Endothelial cell of umbilical vein (primary cell): ENCODE measurements around the gene UNC50. TPM values are rescaled to one million over a fixed set of nuclear protein-coding genes. Genes with fewer than 3 reads are reported as not detected.

Source experiments
- BruUV-seq: library from RNA; stranded (reverse); fragments of 400-500 nt; replicated peaks from 2 replicates; lab custom pipeline; 2021; lab: Mats Ljungman, UMichigan
- CTCF ChIA-PET: fragments of 300-600, 350-600 bp; sonication (Branson Sonifier 250); formaldehyde crosslinking; loops from one replicate; lab custom pipeline; 2021; ENCODE audit warnings: antibody characterized with exemption, inconsistent platforms; lab: Charles Lee
- POLR2A ChIA-PET: fragments of 300-600, 350-600 bp; sonication (Branson Sonifier 250); formaldehyde crosslinking; loops from one replicate; lab custom pipeline; 2021; ENCODE audit warnings: antibody characterized with exemption, inconsistent platforms; lab: Charles Lee
- DNase-seq: peaks from one replicate; pipeline ENCODE4 v3.0.0-alpha.2; 2011; ENCODE audit warnings: low read depth, low spot score
- FAIRE-seq: peaks from 2 replicates; lab custom pipeline; 2011; peaks lifted over from hg19 to GRCh38; lab: Jason Lieb, UNC
- H2AFZ ChIP-seq: 2 replicates; pipeline ENCODE4 v1.6.0; 2012; ENCODE audit warnings: low read depth, low read length, control low read depth, inconsistent platforms
- H3K27ac ChIP-seq: 2 replicates; pipeline ENCODE4 v1.5.1; 2011; ENCODE audit warnings: low read depth, mild to moderate bottlenecking, control low read depth, low read length, moderate library complexity; ENCODE audit not compliant: insufficient read depth
- H3K27me3 ChIP-seq, 2 experiments: 2 replicates each; pipeline versions ENCODE4 v1.6.0 to v1.6.1; 2011; ENCODE audit warnings: low read length in 2 of 2, mixed read lengths in 1 of 2; ENCODE audit not compliant: control insufficient read depth in 2 of 2, insufficient read depth in 2 of 2
- H3K36me3 ChIP-seq, 2 experiments: 2 replicates in 1 of 2; 3 replicates in 1 of 2; pipeline ENCODE4 v1.5.1; 2011; ENCODE audit warnings: low read length in 2 of 2, mild to moderate bottlenecking in 1 of 2, moderate library complexity in 1 of 2; ENCODE audit not compliant: control insufficient read depth in 2 of 2, insufficient read depth in 2 of 2; ENCODE audit errors: extremely low read depth in 1 of 2
- H3K4me1 ChIP-seq: 3 replicates; pipeline ENCODE4 v1.5.1; 2011; ENCODE audit warnings: mild to moderate bottlenecking, low read length; ENCODE audit not compliant: control insufficient read depth, insufficient read depth; ENCODE audit errors: extremely low read depth
- H3K4me2 ChIP-seq: 2 replicates; pipeline ENCODE4 v1.6.1; 2011; ENCODE audit warnings: low read length, control low read depth, mixed read lengths; ENCODE audit not compliant: insufficient read depth
- H3K4me3 ChIP-seq, 3 experiments: fragments of 200-600 bp in 1 of 3; sonication (generic), shearing (Covaris generic) in 1 of 3; replicated peaks in 1 of 3; 2 replicates each; pipeline ENCODE4 v1.5.1; 2011 to 2016; ENCODE audit warnings: control low read depth in 3 of 3, low read length in 3 of 3, mild to moderate bottlenecking in 2 of 3, inconsistent platforms in 1 of 3, low read depth in 1 of 3, moderate library complexity in 1 of 3; ENCODE audit not compliant: insufficient read depth in 1 of 3
- H3K79me2 ChIP-seq: 2 replicates; pipeline ENCODE4 v1.6.0; 2012; ENCODE audit warnings: low read length, inconsistent platforms; ENCODE audit not compliant: control insufficient read depth, insufficient read depth
- H3K9ac ChIP-seq: replicated peaks from 2 replicates; pipeline ENCODE3; 2011; ENCODE audit warnings: low read length, control low read depth; ENCODE audit not compliant: insufficient read depth; ENCODE audit errors: extremely low read depth
- H3K9me1 ChIP-seq: replicated peaks from 3 replicates; pipeline ENCODE4 v1.6.0; 2011; ENCODE audit warnings: mild to moderate bottlenecking, low read length; ENCODE audit not compliant: control insufficient read depth, insufficient read depth; ENCODE audit errors: extremely low read depth
- H3K9me3 ChIP-seq: replicated peaks from 2 replicates; pipeline ENCODE4 v1.5.1; 2012; ENCODE audit warnings: low read length, inconsistent platforms; ENCODE audit not compliant: control insufficient read depth, insufficient read depth
- H4K20me1 ChIP-seq: replicated peaks from 2 replicates; pipeline ENCODE3; 2011; ENCODE audit warnings: mild to moderate bottlenecking, low read length; ENCODE audit not compliant: control insufficient read depth, insufficient read depth; ENCODE audit errors: extremely low read depth
- EZH2 ChIP-seq: IDR thresholded peaks from 2 replicates; pipeline ENCODE4 v1.6.1; 2012; ENCODE audit warnings: borderline replicate concordance, low read depth, mild to moderate bottlenecking, moderate library complexity, low read length, inconsistent platforms; ENCODE audit not compliant: severe bottlenecking
- FOS ChIP-seq: IDR thresholded peaks from 2 replicates; pipeline ENCODE4 v1.6.1; 2011; ENCODE audit warnings: mild to moderate bottlenecking, low read length, moderate library complexity, borderline replicate concordance; ENCODE audit not compliant: insufficient read depth
- GATA2 ChIP-seq: IDR thresholded peaks from 2 replicates; pipeline ENCODE4 v1.7.0; 2011; ENCODE audit warnings: low read depth, mild to moderate bottlenecking, moderate library complexity, mixed read lengths, low read length; ENCODE audit not compliant: insufficient read length, insufficient read depth
- JUN ChIP-seq: IDR thresholded peaks from 2 replicates; pipeline ENCODE4 v1.6.1; 2011; ENCODE audit warnings: borderline replicate concordance, low read depth; ENCODE audit not compliant: insufficient read length, insufficient read depth
- MYC ChIP-seq: IDR thresholded peaks from one replicate; pipeline ENCODE4 v1.6.1; 2011; ENCODE audit warnings: mild to moderate bottlenecking, low read depth, low read length
- POLR2A ChIP-seq: IDR thresholded peaks from 2 replicates; pipeline ENCODE4 v1.6.1; 2012; ENCODE audit warnings: low read depth, mild to moderate bottlenecking, control low read depth, low read length
- POLR2AphosphoS5 ChIP-seq: IDR thresholded peaks from 2 replicates; pipeline ENCODE4 v1.6.1; 2012; ENCODE audit warnings: low read depth, mild to moderate bottlenecking, control low read depth, low read length, moderate library complexity; ENCODE audit not compliant: insufficient read depth
- dilution Hi-C: fragments of 300-500 bp; cut with MboI; formaldehyde crosslinking; loops from one replicate; pipeline ENCODE4 v1.15.0; 2019; ENCODE audit warnings: low sequenced_read_pairs; ENCODE audit not compliant: extremely low pct_ligation_motif_present
- intact Hi-C: fragments of 100-400 bp; cut with micrococcal nuclease; formaldehyde crosslinking; loops from one replicate; pipeline ENCODE4 v1.10.0; 2022
- polyA plus RNA-seq, 4 experiments: library from polyadenylated mRNA; depleted of rRNA in 3 of 4; stranded (reverse) in 3 of 4; unstranded in 1 of 4; fragments of >200 nt; gene quantifications; 2 replicates each; pipeline versions ENCODE4 v1.2.1 to v1.2.3, GENCODE V29; 2011 to 2012; ENCODE audit warnings: missing spikeins in 1 of 4
- total RNA-seq: library from RNA; stranded (reverse); gene quantifications from 2 replicates; pipeline ENCODE4 v1.2.3, GENCODE V29; 2021
- TF ChIP-seq, protein P1 (sequence below), 2 donors: IDR thresholded peaks; 1 replicate in 1 of 2; 2 replicates in 1 of 2; pipeline ENCODE4 v1.5.1; 2011; ENCODE audit warnings: low read length in 2 of 2, mild to moderate bottlenecking in 2 of 2, moderate library complexity in 2 of 2, control low read depth in 1 of 2, inconsistent platforms in 1 of 2, low read depth in 1 of 2; ENCODE audit not compliant: insufficient read depth in 1 of 2; ENCODE audit errors: extremely low read depth in 1 of 2
- TF ChIP-seq, protein P2 (sequence below): IDR thresholded peaks from 2 replicates; pipeline ENCODE4 v1.6.1; 2011; ENCODE audit not compliant: insufficient read depth, insufficient read length

The UNC50 gene
- total and polyA plus RNA-seq, 2 donors (not counting 3 experiments of a cell fraction or from before 2014, with no cell fraction given): 33.5 to 56.6 TPM

DNA sequence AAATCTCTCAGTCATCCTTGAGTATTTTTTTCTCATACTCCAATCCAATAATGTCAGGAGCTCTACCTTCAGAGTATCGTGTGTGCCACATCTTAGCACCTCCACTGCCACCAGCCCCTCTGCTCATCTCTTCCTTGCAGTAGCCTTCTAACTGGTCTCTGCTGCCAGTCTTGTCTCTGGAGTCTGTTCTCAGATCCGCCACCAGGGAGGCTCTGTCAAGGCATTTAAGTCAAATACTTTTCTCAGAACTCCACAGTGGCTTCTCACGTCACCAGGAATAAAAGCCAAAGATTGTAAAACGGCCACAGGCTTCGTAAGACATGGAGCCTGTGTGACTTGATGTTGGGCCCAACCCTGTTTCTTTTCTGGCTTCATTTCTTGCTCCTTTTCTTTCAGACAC is 7.1 kb downstream of the UNC50 start:
- Histone ChIP-seq H3K9ac (no peak overlapping the region), H3K27me3 (no peaks in the 10 kb centered on the region), H3K9me3 (no peaks in the 10 kb centered on the region), H3K27ac (no peak overlapping the region), H3K4me3 (no peak overlapping the region), H3K4me1 (peaks cover 7% of the 10 kb centered on the region), H4K20me1 (no peaks in the 10 kb centered on the region), H3K4me2 (no peak overlapping the region), H3K79me2 (peaks cover 13% of the 10 kb centered on the region), H3K9me1 (no peaks in the 10 kb centered on the region), H2AFZ (no peak overlapping the region), H3K36me3 (peaks cover 16 to 28% of the 10 kb centered on the region in 2 experiments)
- POLR2A ChIA-PET: no interaction called here
- dilution Hi-C loops (no loop called here), intact Hi-C loops (no loop called here)
- no peak for FAIRE-seq
- CTCF ChIA-PET: no interaction called here
- DNase-seq: no peak
- no TSS peak for BruUV-seq
- TF ChIP-seq, protein P1, sequence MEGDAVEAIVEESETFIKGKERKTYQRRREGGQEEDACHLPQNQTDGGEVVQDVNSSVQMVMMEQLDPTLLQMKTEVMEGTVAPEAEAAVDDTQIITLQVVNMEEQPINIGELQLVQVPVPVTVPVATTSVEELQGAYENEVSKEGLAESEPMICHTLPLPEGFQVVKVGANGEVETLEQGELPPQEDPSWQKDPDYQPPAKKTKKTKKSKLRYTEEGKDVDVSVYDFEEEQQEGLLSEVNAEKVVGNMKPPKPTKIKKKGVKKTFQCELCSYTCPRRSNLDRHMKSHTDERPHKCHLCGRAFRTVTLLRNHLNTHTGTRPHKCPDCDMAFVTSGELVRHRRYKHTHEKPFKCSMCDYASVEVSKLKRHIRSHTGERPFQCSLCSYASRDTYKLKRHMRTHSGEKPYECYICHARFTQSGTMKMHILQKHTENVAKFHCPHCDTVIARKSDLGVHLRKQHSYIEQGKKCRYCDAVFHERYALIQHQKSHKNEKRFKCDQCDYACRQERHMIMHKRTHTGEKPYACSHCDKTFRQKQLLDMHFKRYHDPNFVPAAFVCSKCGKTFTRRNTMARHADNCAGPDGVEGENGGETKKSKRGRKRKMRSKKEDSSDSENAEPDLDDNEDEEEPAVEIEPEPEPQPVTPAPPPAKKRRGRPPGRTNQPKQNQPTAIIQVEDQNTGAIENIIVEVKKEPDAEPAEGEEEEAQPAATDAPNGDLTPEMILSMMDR (IDR thresholded peaks at IDR 0.05; ENCODE audit: extremely low read depth in 1 of 2, insufficient read depth in 1 of 2, low read depth in 1 of 2, low read length in 2 of 2): no peak
- TF ChIP-seq POLR2AphosphoS5 (no peak), GATA2 (no peak), EZH2 (no peak), FOS (no peak), POLR2A (no peak), JUN (no peak), MYC (no peak)
- TF ChIP-seq, protein P2, sequence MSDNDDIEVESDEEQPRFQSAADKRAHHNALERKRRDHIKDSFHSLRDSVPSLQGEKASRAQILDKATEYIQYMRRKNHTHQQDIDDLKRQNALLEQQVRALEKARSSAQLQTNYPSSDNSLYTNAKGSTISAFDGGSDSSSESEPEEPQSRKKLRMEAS: no peak
